GM10248 (cell line): ENCODE data around the gene KIF26A.

ENCODE experiments used
- CTCF ChIA-PET: fragments of 300-600 bp; sonication (Branson Sonifier 250); formaldehyde crosslinking; extraction: SDS; loops from one replicate; lab custom pipeline; 2021; ENCODE audit warnings: antibody characterized with exemption; lab: Yijun Ruan, JAX
- POLR2A ChIA-PET: fragments of 350-650 bp; sonication (Branson Sonifier 250); formaldehyde crosslinking; extraction: SDS; loops from one replicate; lab custom pipeline; 2020; ENCODE audit warnings: antibody characterized with exemption; lab: Yijun Ruan, JAX
- DNase-seq: peaks from one replicate; pipeline ENCODE4 v3.0.0; 2012; ENCODE audit errors: extremely low spot score
- CTCF ChIP-seq: IDR thresholded peaks from 2 replicates; pipeline ENCODE4 v1.5.1; 2012; ENCODE audit warnings: mild to moderate bottlenecking, low read depth; ENCODE audit errors: extremely low read depth, missing control alignments, control extremely low read depth

The KIF26A gene

GRCh38 chr14:104154246-104154645, 15.9 kb downstream of the KIF26A start:
- no peak for DNase-seq
- no peak for TF ChIP-seq CTCF
- CTCF ChIA-PET, result no interaction called here
- POLR2A ChIA-PET, result no interaction called here

- POLR2A ChIA-PET, result no interaction called here
- TF ChIP-seq CTCF, result no peak
- CTCF ChIA-PET, result no interaction called here
- no peak for DNase-seq
These were observed 17.1 kb downstream of the KIF26A start for GRCh38 chr14:104155513-104155912.

GRCh38 chr14:104156142-104156541, 17.8 kb downstream of the KIF26A start:
- POLR2A ChIA-PET, result no interaction called here

GRCh38 chr14:104157016-104157928, 18.9 kb downstream of the KIF26A start:
- no peak for DNase-seq
- TF ChIP-seq CTCF, result no peak
- ChIA-PET CTCF (interaction anchor here (1.3 kb wide), 1 partner anchor 407 kb away, joined by 3 read pairs; no protein-coding TSS in a partner anchor), POLR2A (no interaction called here)

More at GRCh38 chr14:104156142-104156541, 17.8 kb downstream of the KIF26A start:
- TF ChIP-seq CTCF, result no peak
- CTCF ChIA-PET, result interaction anchor here (1.3 kb wide), 1 partner anchor 408 kb away, joined by 3 read pairs; no protein-coding TSS in a partner anchor
- DNase-seq, result no peak

- CTCF ChIA-PET, result interaction anchor here (1.0 kb wide), 1 partner anchor 405 kb away, joined by 3 read pairs; no protein-coding TSS in a partner anchor
- TF ChIP-seq CTCF, result no peak
- POLR2A ChIA-PET, result no interaction called here
- no peak for DNase-seq
These were observed 20.7 kb downstream of the KIF26A start for GRCh38 chr14:104158827-104159798.

- CTCF ChIA-PET, result no interaction called here
- POLR2A ChIA-PET, result no interaction called here
- TF ChIP-seq CTCF, result no peak
- no peak for DNase-seq
These were observed 21.6 kb downstream of the KIF26A start for GRCh38 chr14:104159990-104160389.
